GM12878 (cell line): ENCODE data around the gene KRCC1. TPM values are rescaled to one million over a fixed set of nuclear protein-coding genes. Genes with fewer than 3 reads are reported as not detected.

Experiments
- ATAC-seq: fragments of 200-7000 bp; cut with Tn5 transposase; 3 replicates; pipeline ENCODE4 v1.9.1; 2020; ENCODE audit warnings: mild to moderate bottlenecking, moderate library complexity
- BruUV-seq: library from RNA; stranded (reverse); fragments of 400-500 nt; replicated peaks from 2 replicates; lab custom pipeline; 2021; lab: Mats Ljungman, UMichigan
- CTCF ChIA-PET: fragments of 300-600 bp; sonication (Branson Sonifier 250); formaldehyde crosslinking; extraction: SDS; loops from one replicate; lab custom pipeline; 2021; ENCODE audit warnings: inconsistent platforms; lab: Yijun Ruan, JAX
- POLR2A ChIA-PET: fragments of 350-600 bp; formaldehyde crosslinking; extraction: SDS; loops from one replicate; lab custom pipeline; 2021; ENCODE audit warnings: inconsistent platforms; lab: Charles Lee
- RAD21 ChIA-PET: fragments of 300-600 bp; sonication (Branson Sonifier 250); formaldehyde crosslinking; loops from one replicate; lab custom pipeline; 2023; ENCODE audit warnings: antibody characterized with exemption; ENCODE audit not compliant: unreplicated experiment; lab: Charles Lee
- SMC1A ChIA-PET: fragments of 300-600 bp; sonication (Branson Sonifier 250); formaldehyde crosslinking; loops from one replicate; lab custom pipeline; 2023; ENCODE audit not compliant: unreplicated experiment, uncharacterized antibody; lab: Charles Lee
- DNase-seq: peaks from one replicate; pipeline ENCODE4 v3.0.0-alpha.2; 2011; ENCODE audit warnings: low read depth, low spot score
- FAIRE-seq: peaks from 3 replicates; lab custom pipeline; 2011; peaks lifted over from hg19 to GRCh38; lab: Jason Lieb, UNC
- H2AFZ ChIP-seq: 2 replicates; pipeline ENCODE4 v1.6.0; 2011; ENCODE audit warnings: low read depth, low read length, control low read depth; ENCODE audit not compliant: control insufficient read depth
- H3K27ac ChIP-seq: 2 replicates; pipeline ENCODE4 v1.5.1; 2011; ENCODE audit warnings: control low read depth; ENCODE audit not compliant: control insufficient read depth, insufficient read depth
- H3K27me3 ChIP-seq, 2 experiments: replicated peaks in 1 of 2; 2 replicates each; pipeline versions ENCODE4 v1.6.0 to v1.6.1; 2011; ENCODE audit warnings: low read length in 1 of 2; ENCODE audit not compliant: control insufficient read depth in 2 of 2, insufficient read depth in 2 of 2
- H3K36me3 ChIP-seq, 2 experiments: 2 replicates each; pipeline ENCODE4 v1.5.1; 2011; ENCODE audit warnings: low read length in 1 of 2; ENCODE audit not compliant: control insufficient read depth in 2 of 2, insufficient read depth in 2 of 2
- H3K4me1 ChIP-seq: 2 replicates; pipeline ENCODE4 v1.6.1; 2011; ENCODE audit warnings: mild to moderate bottlenecking, low read length, moderate library complexity, mixed read lengths; ENCODE audit not compliant: control insufficient read depth, insufficient read depth
- H3K4me2 ChIP-seq: 2 replicates; pipeline ENCODE4 v1.6.0; 2011; ENCODE audit warnings: control low read depth; ENCODE audit not compliant: control insufficient read depth, insufficient read depth
- H3K4me3 ChIP-seq: fragments of 200-600 bp; sonication (generic); 2 replicates; pipeline ENCODE4 v1.5.1; 2016
- H3K79me2 ChIP-seq: 2 replicates; pipeline ENCODE4 v1.6.0; 2011; ENCODE audit warnings: low read length; ENCODE audit not compliant: control insufficient read depth, insufficient read depth
- H3K9ac ChIP-seq: 2 replicates; pipeline ENCODE4 v1.8.0; 2011; ENCODE audit warnings: low read length, control low read depth, mixed read lengths; ENCODE audit not compliant: control insufficient read depth, insufficient read depth
- H3K9me3 ChIP-seq: replicated peaks from 3 replicates; pipeline ENCODE4 v1.5.1; 2011; ENCODE audit warnings: mild to moderate bottlenecking, low read length; ENCODE audit not compliant: control insufficient read depth, insufficient read depth
- H4K20me1 ChIP-seq: 2 replicates; pipeline ENCODE4 v1.6.0; 2011; ENCODE audit not compliant: control insufficient read depth, insufficient read depth
- CEBPB ChIP-seq, 2 experiments: fragments of 150-350 bp in 1 of 2; IDR thresholded peaks; 2 replicates each; pipeline ENCODE4 v1.6.1; 2012 to 2014; ENCODE audit warnings: low read depth in 2 of 2, low read length in 2 of 2, borderline replicate concordance in 1 of 2, inconsistent platforms in 1 of 2
- EP300 ChIP-seq, 2 experiments: fragments of 150-350 bp in 1 of 2; IDR thresholded peaks; 2 replicates each; pipeline ENCODE4 v1.6.1; 2011 to 2012; ENCODE audit warnings: low read depth in 2 of 2, low read length in 2 of 2, borderline replicate concordance in 1 of 2, improper control_type of control experiment in 1 of 2, inconsistent platforms in 1 of 2; ENCODE audit not compliant: control insufficient read depth in 1 of 2
- MLLT1 ChIP-seq: fragments of 450-650 bp; IDR thresholded peaks from 2 replicates; pipeline ENCODE4 v1.6.1; 2016; ENCODE audit warnings: mild to moderate bottlenecking
- POLR2A ChIP-seq: IDR thresholded peaks from 2 replicates; pipeline ENCODE4 v1.6.1; 2011; ENCODE audit warnings: low read depth, mild to moderate bottlenecking, low read length
- RELB ChIP-seq: fragments of 450-650 bp; IDR thresholded peaks from 2 replicates; pipeline ENCODE4 v1.6.1; 2017; ENCODE audit warnings: low read depth, mild to moderate bottlenecking, moderate library complexity
- RFX5 ChIP-seq: IDR thresholded peaks from 2 replicates; pipeline ENCODE4 v1.6.1; 2011; ENCODE audit warnings: low read depth, low read length, improper control_type of control experiment
- RUNX3 ChIP-seq: IDR thresholded peaks from 2 replicates; pipeline ENCODE4 v1.6.1; 2012; ENCODE audit warnings: low read length, inconsistent platforms
- USF2 ChIP-seq: IDR thresholded peaks from 2 replicates; pipeline ENCODE4 v1.6.1; 2011; ENCODE audit warnings: low read depth, low read length, improper control_type of control experiment, borderline replicate concordance
- ZBED1 ChIP-seq: IDR thresholded peaks from 2 replicates; pipeline ENCODE4 v1.6.1; 2016; ENCODE audit warnings: borderline replicate concordance
- WGBS: methylation state at CpG from one replicate; pipeline ENCODE4 v1.1.6; 2016; ENCODE audit warnings: low lambda C conversion rate; ENCODE audit not compliant: insufficient replicate concordance, insufficient coverage; ENCODE audit errors: missing lambda C conversion rate; 5-methylcytosine and 5-hydroxymethylcytosine counted together
- in situ Hi-C: fragments of 300-500 bp; cut with MboI; formaldehyde crosslinking; loops from 9 replicates; pipeline ENCODE4 v1.14.3; 2018; ENCODE audit warnings: mixed read lengths
- intact Hi-C: fragments of 100-400 bp; cut with micrococcal nuclease; formaldehyde crosslinking; loops from one replicate; pipeline ENCODE4 v1.14.2; 2022; ENCODE audit not compliant: unreplicated experiment
- polyA plus RNA-seq, 11 experiments: library from polyadenylated mRNA; depleted of rRNA in 4 of 11; unstranded in 6 of 11; stranded (reverse) in 5 of 11; fragments of >200 nt; fragmentation: Nextera tagmentation in 4 of 11; fragmentation: Illumina TruSeq in 1 of 11; extraction: Ambion mirVana in 4 of 11; extraction: Trizol in 1 of 11; gene quantifications; 1 replicate in 1 of 11; 2 replicates in 10 of 11; pipeline versions ENCODE4 v1.2.1 to v1.2.3, GENCODE V29; 2011 to 2016; ENCODE audit warnings: inconsistent platforms in 2 of 11, missing spikeins in 2 of 11, low read depth in 1 of 11
- total RNA-seq, 4 experiments: library from RNA; depleted of rRNA in 3 of 4; stranded (reverse); fragments of >200 nt in 3 of 4; fragmentation: Illumina TruSeq in 1 of 4; extraction: Trizol in 1 of 4; gene quantifications; 2 replicates each; pipeline versions ENCODE4 v1.2.1 to v1.2.3, GENCODE V29; 2013 to 2021

The KRCC1 gene
- total and polyA plus RNA-seq, 10 of the 15 experiments (the other 5 are each of a cell fraction or from before 2014, with no cell fraction given): 3.8 to 27.2 (median 12.5) TPM

GRCh38 chr2:88085602-88086001 is 30.0 kb upstream of the KRCC1 start:
- no peaks in the 10 kb centered on the region for H4K20me1 ChIP-seq
- 15% methylated on average over 5 of the region's 5 CpGs for WGBS
- BruUV-seq: no TSS peak
- H3K4me1 ChIP-seq: no peaks in the 10 kb centered on the region
- DNase-seq: no peak
- CTCF ChIA-PET: no interaction called here
- no peak for TF ChIP-seq CEBPB (IDR thresholded peaks at IDR 0.05; ENCODE audit: borderline replicate concordance in 1 of 2, low read depth in 2 of 2, low read length in 2 of 2)
- TF ChIP-seq RUNX3: no peak
- no peak for TF ChIP-seq RELB
- TF ChIP-seq EP300 (IDR thresholded peaks at IDR 0.05; ENCODE audit: borderline replicate concordance in 1 of 2, control insufficient read depth in 1 of 2, low read depth in 2 of 2, low read length in 2 of 2): no peak
- TF ChIP-seq USF2: no peak
- no peak for TF ChIP-seq MLLT1
- no peak for TF ChIP-seq ZBED1
- TF ChIP-seq RFX5: no peak
- TF ChIP-seq POLR2A: no peak
- TF ChIP-seq, all 136 proteins: peak for 0
- no peak for FAIRE-seq
- no peaks in the 10 kb centered on the region for H3K79me2 ChIP-seq
- POLR2A ChIA-PET: no interaction called here
- no peaks in the 10 kb centered on the region; a peak in 1 of 4 replicates for H3K27me3 ChIP-seq
- RAD21 ChIA-PET: no interaction called here
- H3K4me3 ChIP-seq: no peak overlapping the region
- H3K36me3 ChIP-seq: no peaks in the 10 kb centered on the region
- no peak overlapping the region for H3K9ac ChIP-seq
- in situ Hi-C loops (no loop called here), intact Hi-C loops (no loop called here)
- SMC1A ChIA-PET: interaction anchor here (1.2 kb wide), 1 partner anchor 25 kb away, joined by 3 read pairs; no protein-coding TSS in a partner anchor
- H3K9me3 ChIP-seq: no peaks in the 10 kb centered on the region
- H3K27ac ChIP-seq: no peak overlapping the region
- H3K4me2 ChIP-seq: no peak overlapping the region
- no peak for ATAC-seq
- no peak overlapping the region for H2AFZ ChIP-seq
